CD14-positive monocyte (primary cell): Measurements from ENCODE around the gene IPO8. TPM values are rescaled to one million over a fixed set of nuclear protein-coding genes. Genes with fewer than 3 reads are reported as not detected.

Experiments used
- DNase-seq, 3 donors: peaks; one replicate each; pipeline ENCODE4 v3.0.0-alpha.2; 2011 to 2022
- H2AFZ ChIP-seq: 2 replicates; pipeline ENCODE4 v1.6.0; 2012; ENCODE audit warnings: mild to moderate bottlenecking, low read depth, low read length, inconsistent platforms; ENCODE audit not compliant: insufficient read depth, poor library complexity, severe bottlenecking
- H3K27ac ChIP-seq, 2 donors: 1 replicate in 1 of 2; 2 replicates in 1 of 2; pipeline ENCODE4 v1.5.1; 2012 to 2013; ENCODE audit warnings: low read length in 2 of 2, control low read depth in 1 of 2, inconsistent platforms in 1 of 2, low read depth in 1 of 2, mild to moderate bottlenecking in 1 of 2
- H3K27me3 ChIP-seq, 2 donors: one replicate each; pipeline versions ENCODE4 v1.6.0 to v1.6.1; 2011 to 2013; ENCODE audit warnings: low read length in 2 of 2; ENCODE audit not compliant: control insufficient read depth in 2 of 2, insufficient read depth in 2 of 2
- H3K36me3 ChIP-seq, 2 donors: replicated peaks in 1 of 2; 1 replicate in 1 of 2; 2 replicates in 1 of 2; pipeline versions ENCODE4 v1.5.1 to v1.6.1; 2012 to 2013; ENCODE audit warnings: low read length in 2 of 2, control low read depth in 1 of 2, inconsistent platforms in 1 of 2, mild to moderate bottlenecking in 1 of 2; ENCODE audit not compliant: insufficient read depth in 2 of 2, control insufficient read depth in 1 of 2
- H3K4me1 ChIP-seq, 2 donors: 1 replicate in 1 of 2; 2 replicates in 1 of 2; pipeline versions ENCODE4 v1.5.1 to v1.6.1; 2012 to 2013; ENCODE audit warnings: low read length in 2 of 2, control low read depth in 1 of 2, inconsistent platforms in 1 of 2, mild to moderate bottlenecking in 1 of 2, moderate library complexity in 1 of 2; ENCODE audit not compliant: insufficient read depth in 2 of 2, control insufficient read depth in 1 of 2
- H3K4me2 ChIP-seq: replicated peaks from 2 replicates; pipeline ENCODE3; 2012; ENCODE audit warnings: low read length, moderate library complexity, mild to moderate bottlenecking; ENCODE audit not compliant: poor library complexity, severe bottlenecking; ENCODE audit errors: extremely low read depth
- H3K4me3 ChIP-seq, 3 experiments: fragments of 200-600 bp in 1 of 3; sonication (generic) in 1 of 3; replicated peaks in 1 of 3; 1 replicate in 2 of 3; 2 replicates in 1 of 3; pipeline ENCODE4 v1.5.1; 2011 to 2013; ENCODE audit warnings: low read length in 3 of 3, mild to moderate bottlenecking in 3 of 3, control low read depth in 2 of 3, low read depth in 2 of 3, inconsistent platforms in 1 of 3, moderate library complexity in 1 of 3
- H3K79me2 ChIP-seq: 2 replicates; pipeline ENCODE4 v1.6.0; 2012; ENCODE audit warnings: mild to moderate bottlenecking, control low read depth, inconsistent platforms, low read length, moderate library complexity; ENCODE audit not compliant: insufficient read depth
- H3K9ac ChIP-seq: 2 replicates; pipeline ENCODE4 v1.6.0; 2017; ENCODE audit warnings: low read length, mild to moderate bottlenecking; ENCODE audit not compliant: insufficient read depth, poor library complexity, severe bottlenecking
- H3K9me3 ChIP-seq, 2 donors: replicated peaks in 1 of 2; 1 replicate in 1 of 2; 2 replicates in 1 of 2; pipeline versions ENCODE4 v1.5.1 to v1.6.1; 2012 to 2013; ENCODE audit warnings: low read length in 2 of 2, control low read depth in 1 of 2; ENCODE audit not compliant: control insufficient read depth in 1 of 2, insufficient read depth in 1 of 2
- H4K20me1 ChIP-seq: 2 replicates; pipeline ENCODE4 v1.6.0; 2012; ENCODE audit warnings: mild to moderate bottlenecking, low read length, control low read depth, moderate library complexity; ENCODE audit not compliant: insufficient read depth
- H3K27ac Mint-ChIP-seq, 7 donors: one replicate each; pipeline ENCODE4 v1.8.0; 2020; ENCODE audit warnings: mild to moderate bottlenecking in 7 of 7, mixed read lengths in 7 of 7, moderate library complexity in 6 of 7, inconsistent platforms in 2 of 7
- H3K27me3 Mint-ChIP-seq, 3 donors: one replicate each; pipeline ENCODE4 v1.8.0; 2021 to 2022; ENCODE audit warnings: low read depth in 3 of 3, mild to moderate bottlenecking in 3 of 3, mixed read lengths in 3 of 3, moderate library complexity in 3 of 3, inconsistent platforms in 1 of 3
- H3K36me3 Mint-ChIP-seq, 2 donors: one replicate each; pipeline ENCODE4 v1.8.0; 2020; ENCODE audit warnings: mixed read lengths in 2 of 2, inconsistent platforms in 1 of 2, mild to moderate bottlenecking in 1 of 2
- H3K4me1 Mint-ChIP-seq: one replicate; pipeline ENCODE4 v1.8.0; 2020; ENCODE audit warnings: mild to moderate bottlenecking, mixed read lengths
- H3K4me3 Mint-ChIP-seq, 2 donors: one replicate each; pipeline ENCODE4 v1.8.0; 2020; ENCODE audit warnings: mild to moderate bottlenecking in 2 of 2, mixed read lengths in 2 of 2, moderate library complexity in 1 of 2
- H3K9me3 Mint-ChIP-seq, 7 donors: one replicate each; pipeline ENCODE4 v1.8.0; 2020 to 2022; ENCODE audit warnings: mixed read lengths in 7 of 7, mild to moderate bottlenecking in 6 of 7, moderate library complexity in 6 of 7, inconsistent platforms in 2 of 7
- WGBS: methylation state at CpG from one replicate; pipeline ENCODE4 v1.1.5; 2013; ENCODE audit warnings: missing lambda C conversion rate; ENCODE audit not compliant: insufficient coverage; 5-methylcytosine and 5-hydroxymethylcytosine counted together
- intact Hi-C, 2 donors: fragments of 100-400 bp; cut with micrococcal nuclease; formaldehyde crosslinking; loops; one replicate each; pipeline versions ENCODE4 v1.15.0 to v1.15.1; 2023
- polyA plus RNA-seq, 3 donors: library from polyadenylated mRNA; depleted of rRNA in 1 of 3; unstranded in 2 of 3; stranded (reverse) in 1 of 3; fragments of 300-500 nt in 2 of 3; fragments of >200 nt in 1 of 3; fragmentation: Illumina TruSeq in 2 of 3; gene quantifications; 1 replicate in 2 of 3; 2 replicates in 1 of 3; pipeline ENCODE4 v1.2.3, GENCODE V29; 2012 to 2021
- TF ChIP-seq, protein P1 (sequence below): fragments of 200-600 bp; IDR thresholded peaks from one replicate; pipeline ENCODE4 v1.8.0; 2022; ENCODE audit warnings: antibody characterized with exemption, mild to moderate bottlenecking

IPO8 gene
- polyA plus RNA-seq, 3 donors: 8.4 to 15.8 (median 12.5) TPM

DNA sequence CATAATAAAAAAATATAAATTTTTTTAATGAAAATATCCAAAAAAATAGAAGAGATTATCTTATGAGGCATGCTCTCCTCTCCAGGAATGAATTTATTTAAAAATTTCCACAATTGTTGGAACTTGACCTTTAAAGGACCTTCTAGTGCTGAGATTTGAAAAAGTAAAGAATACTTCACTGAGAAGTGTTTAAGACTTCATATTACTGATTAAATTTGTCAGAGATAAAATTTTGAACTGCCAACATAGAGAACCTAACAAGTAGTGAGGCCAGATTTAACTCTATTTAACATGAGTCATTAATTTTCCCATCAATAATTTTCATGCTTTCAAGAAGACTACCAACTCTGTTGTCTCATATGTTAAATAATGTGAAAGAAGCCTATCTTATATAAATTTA, 44.6 kb upstream of the IPO8 start:
- Mint-ChIP-seq H3K9me3 (peaks cover 0 to 5% (median 0%) of the 10 kb centered on the region in 7 donors), H3K27me3 (peaks cover 0 to 2% (median 0%) of the 10 kb centered on the region in 3 donors), H3K36me3 (peaks cover 28 to 33% of the 10 kb centered on the region in 2 donors), H3K4me3 (no peak overlapping the region), H3K4me1 (no peaks in the 10 kb centered on the region), H3K27ac (no peak overlapping the region)
- Histone ChIP-seq H3K36me3 (peaks cover 0 to 8% of the 10 kb centered on the region in 2 donors), H3K9ac (no peak overlapping the region), H3K27ac (no peak overlapping the region), H3K79me2 (no peaks in the 10 kb centered on the region), H4K20me1 (no peaks in the 10 kb centered on the region), H3K4me1 (no peaks in the 10 kb centered on the region), H3K27me3 (no peaks in the 10 kb centered on the region), H2AFZ (no peak overlapping the region), H3K4me2 (no peak overlapping the region), H3K9me3 (no peaks in the 10 kb centered on the region), H3K4me3 (no peak overlapping the region)
- no peak for DNase-seq
- TF ChIP-seq, protein P1, sequence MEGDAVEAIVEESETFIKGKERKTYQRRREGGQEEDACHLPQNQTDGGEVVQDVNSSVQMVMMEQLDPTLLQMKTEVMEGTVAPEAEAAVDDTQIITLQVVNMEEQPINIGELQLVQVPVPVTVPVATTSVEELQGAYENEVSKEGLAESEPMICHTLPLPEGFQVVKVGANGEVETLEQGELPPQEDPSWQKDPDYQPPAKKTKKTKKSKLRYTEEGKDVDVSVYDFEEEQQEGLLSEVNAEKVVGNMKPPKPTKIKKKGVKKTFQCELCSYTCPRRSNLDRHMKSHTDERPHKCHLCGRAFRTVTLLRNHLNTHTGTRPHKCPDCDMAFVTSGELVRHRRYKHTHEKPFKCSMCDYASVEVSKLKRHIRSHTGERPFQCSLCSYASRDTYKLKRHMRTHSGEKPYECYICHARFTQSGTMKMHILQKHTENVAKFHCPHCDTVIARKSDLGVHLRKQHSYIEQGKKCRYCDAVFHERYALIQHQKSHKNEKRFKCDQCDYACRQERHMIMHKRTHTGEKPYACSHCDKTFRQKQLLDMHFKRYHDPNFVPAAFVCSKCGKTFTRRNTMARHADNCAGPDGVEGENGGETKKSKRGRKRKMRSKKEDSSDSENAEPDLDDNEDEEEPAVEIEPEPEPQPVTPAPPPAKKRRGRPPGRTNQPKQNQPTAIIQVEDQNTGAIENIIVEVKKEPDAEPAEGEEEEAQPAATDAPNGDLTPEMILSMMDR: no peak
- intact Hi-C loops: no loop called here

- Histone ChIP-seq H3K4me2 (no peak overlapping the region), H4K20me1 (no peaks in the 10 kb centered on the region), H3K79me2 (no peaks in the 10 kb centered on the region), H2AFZ (no peak overlapping the region), H3K36me3 (peaks cover 0 to 12% of the 10 kb centered on the region in 2 donors), H3K27ac (no peak overlapping the region), H3K27me3 (no peaks in the 10 kb centered on the region), H3K9ac (no peak overlapping the region), H3K4me3 (no peak overlapping the region), H3K4me1 (no peaks in the 10 kb centered on the region), H3K9me3 (no peaks in the 10 kb centered on the region)
- Mint-ChIP-seq H3K4me1 (no peaks in the 10 kb centered on the region), H3K36me3 (peaks cover 35 to 38% of the 10 kb centered on the region in 2 donors), H3K27ac (no peak overlapping the region), H3K27me3 (peaks cover 0 to 2% (median 0%) of the 10 kb centered on the region in 3 donors), H3K9me3 (peaks cover 0 to 5% (median 0%) of the 10 kb centered on the region in 7 donors), H3K4me3 (no peak overlapping the region)
- TF ChIP-seq, protein P1: no peak
- no CpG with 5 or more reads among the region's 2 CpGs for WGBS
- no peak for DNase-seq
- intact Hi-C loops: no loop called here
These were observed 43.4 kb upstream of the IPO8 start for GRCh38 chr12:30739020-30739419.
